NT2/D1 (cell line): ENCODE results near the gene OGFOD3.

Experiments
- SUZ12 ChIP-seq: IDR thresholded peaks from 2 replicates; pipeline ENCODE4 v1.6.1; 2011; ENCODE audit not compliant: insufficient read length, insufficient read depth; ENCODE audit errors: extremely low read depth
- YY1 ChIP-seq: IDR thresholded peaks from 2 replicates; pipeline ENCODE4 v1.6.1; 2011; ENCODE audit not compliant: insufficient read length, insufficient read depth
- ZNF274 ChIP-seq: IDR thresholded peaks from 2 replicates; pipeline ENCODE4 v1.6.1; 2011; ENCODE audit warnings: mild to moderate bottlenecking, low read depth, low read length

- TF ChIP-seq YY1: no peak
- no peak for TF ChIP-seq ZNF274
- TF ChIP-seq SUZ12: no peak
Measured at GRCh38 chr17:82457929-82458178, 39.5 kb upstream of the OGFOD3 start.
